ENCODE data around the gene GSTM5. TPM values are rescaled to one million over a fixed set of nuclear protein-coding genes. Genes with fewer than 3 reads are reported as not detected.
"Not testable (repeated sequence)": the region's sequence is repeated elsewhere in the genome, so short reads cannot be mapped to it uniquely, and the experiment has no call there.

GSTM5 gene
- total RNA-seq, 1 donor from 2014 or later = not detected

DNA sequence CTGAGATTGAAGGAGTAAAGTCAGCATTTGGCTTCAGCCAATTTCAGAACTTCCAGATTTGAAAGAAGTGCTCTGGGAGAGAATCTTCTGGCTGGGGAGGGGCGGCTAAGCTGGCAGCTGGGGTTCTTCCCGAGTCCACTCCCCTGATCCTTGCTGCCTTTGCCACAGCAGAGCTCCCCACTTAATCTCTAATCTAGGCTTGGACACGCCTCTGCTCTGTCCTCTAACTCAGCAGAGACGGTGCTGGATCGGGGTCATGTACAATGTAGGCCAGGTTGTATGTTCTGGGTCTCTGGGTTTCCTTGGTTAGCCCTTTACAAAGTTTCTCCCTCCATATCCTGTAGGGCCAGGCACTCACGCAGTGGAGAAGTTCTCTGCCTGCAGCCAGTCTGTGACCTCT lies 38.9 kb downstream of the GSTM5 start:
- no peak overlapping the region for H3K4me3 ChIP-seq (ENCODE audit: insufficient read depth, low read depth, low read length)
- peaks cover 3% of the 10 kb centered on the region for H3K9me3 ChIP-seq (ENCODE audit: insufficient read depth, low read depth, low read length)
- Mint-ChIP-seq H3K4me3 (ENCODE audit: unreplicated experiment) (no peak overlapping the region), H3K36me3 (ENCODE audit: low read depth, unreplicated experiment) (peaks cover 2% of the 10 kb centered on the region), H3K9me3 (ENCODE audit: unreplicated experiment) (peaks cover 21% of the 10 kb centered on the region), H3K4me1 (ENCODE audit: low read depth, unreplicated experiment) (no peaks in the 10 kb centered on the region), H3K27me3 (ENCODE audit: low read depth, unreplicated experiment) (peaks cover 61% of the 10 kb centered on the region), H3K27ac (ENCODE audit: unreplicated experiment) (no peak overlapping the region)
- H2AFZ ChIP-seq (ENCODE audit: low read depth, low read length) = no peak overlapping the region
- no peak overlapping the region for H3K4me2 ChIP-seq (ENCODE audit: low read length)
- H3K9ac ChIP-seq (ENCODE audit: low read length) = no peak overlapping the region
- no peak for DNase-seq (ENCODE audit: low read depth)
- peaks cover 3% of the 10 kb centered on the region for H3K27me3 ChIP-seq (ENCODE audit: insufficient read depth, low read length)
- no peaks in the 10 kb centered on the region for H3K4me1 ChIP-seq (ENCODE audit: insufficient read depth, low read length)
- H4K20me1 ChIP-seq (ENCODE audit: insufficient read depth, low read length) = no peaks in the 10 kb centered on the region
- H3K36me3 ChIP-seq (ENCODE audit: insufficient read depth, low read length) = no peaks in the 10 kb centered on the region
- H3K27ac ChIP-seq (ENCODE audit: low read depth, low read length) = no peak overlapping the region
- FAIRE-seq = no peak
- TF ChIP-seq EZH2 (IDR thresholded peaks at IDR 0.05; ENCODE audit: insufficient read depth, low read length) = no peak
- TF ChIP-seq, protein P1, sequence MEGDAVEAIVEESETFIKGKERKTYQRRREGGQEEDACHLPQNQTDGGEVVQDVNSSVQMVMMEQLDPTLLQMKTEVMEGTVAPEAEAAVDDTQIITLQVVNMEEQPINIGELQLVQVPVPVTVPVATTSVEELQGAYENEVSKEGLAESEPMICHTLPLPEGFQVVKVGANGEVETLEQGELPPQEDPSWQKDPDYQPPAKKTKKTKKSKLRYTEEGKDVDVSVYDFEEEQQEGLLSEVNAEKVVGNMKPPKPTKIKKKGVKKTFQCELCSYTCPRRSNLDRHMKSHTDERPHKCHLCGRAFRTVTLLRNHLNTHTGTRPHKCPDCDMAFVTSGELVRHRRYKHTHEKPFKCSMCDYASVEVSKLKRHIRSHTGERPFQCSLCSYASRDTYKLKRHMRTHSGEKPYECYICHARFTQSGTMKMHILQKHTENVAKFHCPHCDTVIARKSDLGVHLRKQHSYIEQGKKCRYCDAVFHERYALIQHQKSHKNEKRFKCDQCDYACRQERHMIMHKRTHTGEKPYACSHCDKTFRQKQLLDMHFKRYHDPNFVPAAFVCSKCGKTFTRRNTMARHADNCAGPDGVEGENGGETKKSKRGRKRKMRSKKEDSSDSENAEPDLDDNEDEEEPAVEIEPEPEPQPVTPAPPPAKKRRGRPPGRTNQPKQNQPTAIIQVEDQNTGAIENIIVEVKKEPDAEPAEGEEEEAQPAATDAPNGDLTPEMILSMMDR (IDR thresholded peaks at IDR 0.05; ENCODE audit: insufficient read depth, low read depth, low read length) = no peak
- H3K79me2 ChIP-seq (ENCODE audit: insufficient read depth, low read length) = no peaks in the 10 kb centered on the region

DNA sequence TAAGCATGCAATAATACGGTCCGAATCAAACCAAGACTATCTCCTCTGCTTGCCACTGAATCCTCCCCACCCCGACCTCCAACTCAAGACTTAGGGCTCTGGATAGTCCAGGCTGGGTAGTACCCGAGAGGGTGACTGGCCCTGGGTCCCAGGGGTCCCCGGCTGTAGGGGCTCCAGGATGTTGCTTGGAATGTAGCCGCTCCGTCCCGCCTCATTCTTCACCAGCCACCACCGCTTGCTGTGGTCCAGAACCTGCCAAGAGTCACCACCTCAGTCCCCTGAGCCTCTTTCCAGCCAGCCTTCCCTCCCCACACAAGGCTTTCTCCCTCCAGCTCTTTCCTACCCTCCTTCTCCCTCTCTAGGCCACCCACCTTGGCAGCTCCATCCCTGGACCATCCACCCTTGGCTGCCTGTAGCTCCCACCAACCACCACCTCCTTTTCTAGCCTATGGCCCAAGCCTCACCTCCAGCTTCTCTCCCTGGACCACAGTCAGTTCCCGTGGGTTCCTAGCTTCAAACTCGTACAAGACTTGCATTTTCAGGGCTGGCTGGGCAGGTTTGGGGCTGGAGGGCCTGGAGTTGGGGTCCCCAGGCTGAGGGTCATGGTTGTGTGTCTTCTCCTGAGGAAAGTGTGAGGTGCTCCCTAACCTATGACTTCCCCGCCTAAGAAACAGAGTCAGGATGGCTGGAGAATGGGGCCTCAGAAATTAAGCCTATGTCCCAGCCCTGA lies 39.6 kb downstream of the GSTM5 start:
- Histone ChIP-seq H3K4me2 (ENCODE audit: low read length) (no peak overlapping the region), H2AFZ (ENCODE audit: low read depth, low read length) (no peak overlapping the region), H3K4me1 (ENCODE audit: insufficient read depth, low read length) (no peaks in the 10 kb centered on the region), H3K27ac (ENCODE audit: low read depth, low read length) (no peak overlapping the region), H3K9ac (ENCODE audit: low read length) (no peak overlapping the region), H3K79me2 (ENCODE audit: insufficient read depth, low read length) (no peaks in the 10 kb centered on the region), H3K9me3 (ENCODE audit: insufficient read depth, low read depth, low read length) (peaks cover 3% of the 10 kb centered on the region), H3K36me3 (ENCODE audit: insufficient read depth, low read length) (no peaks in the 10 kb centered on the region), H3K27me3 (ENCODE audit: insufficient read depth, low read length) (peaks cover 3% of the 10 kb centered on the region), H4K20me1 (ENCODE audit: insufficient read depth, low read length) (no peaks in the 10 kb centered on the region), H3K4me3 (ENCODE audit: insufficient read depth, low read depth, low read length) (no peak overlapping the region)
- Mint-ChIP-seq H3K4me1 (ENCODE audit: low read depth, unreplicated experiment) (no peaks in the 10 kb centered on the region), H3K27me3 (ENCODE audit: low read depth, unreplicated experiment) (peaks cover 59% of the 10 kb centered on the region), H3K27ac (ENCODE audit: unreplicated experiment) (no peak overlapping the region), H3K4me3 (ENCODE audit: unreplicated experiment) (no peak overlapping the region), H3K9me3 (ENCODE audit: unreplicated experiment) (peaks cover 20% of the 10 kb centered on the region), H3K36me3 (ENCODE audit: low read depth, unreplicated experiment) (peaks cover 2% of the 10 kb centered on the region)
- TF ChIP-seq, protein P1 (IDR thresholded peaks at IDR 0.05; ENCODE audit: insufficient read depth, low read depth, low read length) = no peak
- DNase-seq (ENCODE audit: low read depth) (no peak), FAIRE-seq (no peak)

DNA sequence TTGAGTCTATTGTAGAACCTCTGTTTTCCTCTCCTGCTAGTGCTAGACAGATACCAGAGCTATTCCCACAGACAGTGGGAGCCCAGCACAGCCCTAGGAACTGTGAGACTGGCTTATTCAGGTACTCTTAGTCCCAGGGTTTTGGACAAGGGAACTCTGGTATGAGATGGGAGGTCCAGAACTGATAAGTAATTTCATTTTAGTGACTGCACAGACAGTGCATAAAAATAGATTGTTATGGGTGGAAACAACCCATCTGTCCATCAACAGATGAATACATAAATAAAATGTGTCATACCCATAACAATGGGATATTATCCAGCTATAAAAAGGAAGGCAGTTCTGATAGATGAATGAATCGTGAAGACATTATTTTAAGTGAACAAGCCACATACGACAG lies 42.7 kb downstream of the GSTM5 start:
- DNase-seq (ENCODE audit: low read depth) (no peak), FAIRE-seq (no peak)
- TF ChIP-seq EZH2 (IDR thresholded peaks at IDR 0.05; ENCODE audit: insufficient read depth, low read length) = no peak
- TF ChIP-seq, protein P1 (IDR thresholded peaks at IDR 0.05; ENCODE audit: insufficient read depth, low read depth, low read length) = no peak
- Histone ChIP-seq H3K79me2 (ENCODE audit: insufficient read depth, low read length) (no peaks in the 10 kb centered on the region), H3K4me1 (ENCODE audit: insufficient read depth, low read length) (no peaks in the 10 kb centered on the region), H3K36me3 (ENCODE audit: insufficient read depth, low read length) (no peaks in the 10 kb centered on the region), H3K27me3 (ENCODE audit: insufficient read depth, low read length) (peaks cover under 1% of the 10 kb centered on the region), H3K4me2 (ENCODE audit: low read length) (no peak overlapping the region), H4K20me1 (ENCODE audit: insufficient read depth, low read length) (no peaks in the 10 kb centered on the region), H2AFZ (ENCODE audit: low read depth, low read length) (no peak overlapping the region), H3K4me3 (ENCODE audit: insufficient read depth, low read depth, low read length) (no peak overlapping the region), H3K27ac (ENCODE audit: low read depth, low read length) (no peak overlapping the region), H3K9me3 (ENCODE audit: insufficient read depth, low read depth, low read length) (no peaks in the 10 kb centered on the region), H3K9ac (ENCODE audit: low read length) (no peak overlapping the region)
- Mint-ChIP-seq H3K27me3 (ENCODE audit: low read depth, unreplicated experiment) (peaks cover 45% of the 10 kb centered on the region), H3K27ac (ENCODE audit: unreplicated experiment) (no peak overlapping the region), H3K4me1 (ENCODE audit: low read depth, unreplicated experiment) (no peaks in the 10 kb centered on the region), H3K9me3 (ENCODE audit: unreplicated experiment) (peaks cover 3% of the 10 kb centered on the region), H3K36me3 (ENCODE audit: low read depth, unreplicated experiment) (peaks cover 4% of the 10 kb centered on the region), H3K4me3 (ENCODE audit: unreplicated experiment) (no peak overlapping the region)

DNA sequence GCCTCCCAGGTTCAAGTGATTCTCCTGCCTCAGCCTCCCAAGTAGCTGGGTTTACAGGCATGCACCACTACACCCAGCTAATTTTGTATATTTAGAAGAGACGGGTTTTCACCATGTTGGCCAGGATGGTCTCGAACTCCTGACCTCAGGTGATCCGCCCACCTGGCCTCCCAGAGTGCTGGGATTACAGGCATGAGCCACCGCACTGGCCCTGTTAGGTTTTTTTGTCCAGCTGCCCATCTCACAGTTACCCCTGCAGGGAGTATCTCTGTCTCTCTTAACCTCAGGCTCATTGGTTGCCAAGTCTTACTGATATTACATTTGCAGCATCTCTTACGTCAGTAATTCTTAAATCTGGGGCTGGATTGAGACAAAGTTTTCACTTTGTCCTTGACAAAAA lies 44.3 kb downstream of the GSTM5 start:
- H3K9me3 ChIP-seq (ENCODE audit: insufficient read depth, low read depth, low read length); FAIRE-seq; H2AFZ ChIP-seq (ENCODE audit: low read depth, low read length); H3K27ac ChIP-seq (ENCODE audit: low read depth, low read length); H3K4me1 Mint-ChIP-seq (ENCODE audit: low read depth, unreplicated experiment); H3K4me2 ChIP-seq (ENCODE audit: low read length); H4K20me1 ChIP-seq (ENCODE audit: insufficient read depth, low read length); H3K9ac ChIP-seq (ENCODE audit: low read length); H3K36me3 ChIP-seq (ENCODE audit: insufficient read depth, low read length); H3K4me3 ChIP-seq (ENCODE audit: insufficient read depth, low read depth, low read length); H3K9me3 Mint-ChIP-seq (ENCODE audit: unreplicated experiment); H3K36me3 Mint-ChIP-seq (ENCODE audit: low read depth, unreplicated experiment); DNase-seq (ENCODE audit: low read depth); H3K4me3 Mint-ChIP-seq (ENCODE audit: unreplicated experiment); H3K27ac Mint-ChIP-seq (ENCODE audit: unreplicated experiment); H3K79me2 ChIP-seq (ENCODE audit: insufficient read depth, low read length); H3K4me1 ChIP-seq (ENCODE audit: insufficient read depth, low read length); H3K27me3 ChIP-seq (ENCODE audit: insufficient read depth, low read length): not testable (repeated sequence)
- H3K27me3 Mint-ChIP-seq (ENCODE audit: low read depth, unreplicated experiment) = peaks cover 44% of the 10 kb centered on the region
